HG02642 (cell line): Measurements from ENCODE around the gene DDX41.

ENCODE experiments used
- ATAC-seq: cut with Tn5 transposase; IDR thresholded peaks from one replicate; pipeline ENCODE4 v1.9.1; 2021; ENCODE audit warnings: mild to moderate bottlenecking; ENCODE audit not compliant: unreplicated experiment, poor library complexity

DDX41 gene

GRCh38 chr5:177515580-177515979 lies 1.2 kb downstream of the DDX41 start:
- no peak for ATAC-seq

GRCh38 chr5:177514541-177514940 lies 2.2 kb downstream of the DDX41 start:
- no peak for ATAC-seq

- no peak for ATAC-seq
Observed at GRCh38 chr5:177513500-177513899, 3.3 kb downstream of the DDX41 start.

GRCh38 chr5:177512736-177513380 lies 3.9 kb downstream of the DDX41 start:
- no peak for ATAC-seq

- no peak for ATAC-seq
Observed at GRCh38 chr5:177511796-177512675, 4.7 kb downstream of the DDX41 start.

- no peak for ATAC-seq
Observed at GRCh38 chr5:177511181-177511580, 5.6 kb downstream of the DDX41 start.

GRCh38 chr5:177510567-177511053 lies 6.2 kb downstream of the DDX41 start:
- peak; percentile 36 for ATAC-seq

- ATAC-seq, result peak; percentile 33
Observed at GRCh38 chr5:177509991-177510566, 6.7 kb downstream of the DDX41 start.

GRCh38 chr5:177509381-177509951 lies 7.3 kb downstream of the DDX41 start, which contains the start of gene DOK3:
Gene DOK3 (minus strand): TSS chr5:177509826. CDS start chr5:177509540, 286 bp downstream.
- ATAC-seq, result peak; percentile 33

- ATAC-seq, result peak; percentile 29
Observed at GRCh38 chr5:177508837-177509236, 7.9 kb downstream of the DDX41 start.

GRCh38 chr5:177508221-177508611 lies 8.5 kb downstream of the DDX41 start:
- no peak for ATAC-seq

GRCh38 chr5:177507596-177508220 lies 9.1 kb downstream of the DDX41 start:
- no peak for ATAC-seq

GRCh38 chr5:177507165-177507564 lies 9.6 kb downstream of the DDX41 start:
- ATAC-seq, result no peak

- ATAC-seq, result no peak
Observed at GRCh38 chr5:177505075-177505474, 11.7 kb downstream of the DDX41 start.

GRCh38 chr5:177504086-177505056 lies 12.4 kb downstream of the DDX41 start:
- ATAC-seq, result no peak

- no peak for ATAC-seq
Observed at GRCh38 chr5:177503351-177504085, 13.2 kb downstream of the DDX41 start.

GRCh38 chr5:177502886-177503285 lies 13.9 kb downstream of the DDX41 start:
- no peak for ATAC-seq

GRCh38 chr5:177501874-177502678 lies 14.7 kb downstream of the DDX41 start:
- ATAC-seq, result no peak
